GM19193 (cell line): ENCODE measurements around the gene STAP2.
A peak's percentile ranks its signal among the peaks of the same experiment; 100 is the strongest.

Source experiments
- POLR2A ChIP-seq: IDR thresholded peaks from 4 replicates; pipeline ENCODE4 v1.6.1; 2011; ENCODE audit not compliant: insufficient read depth, insufficient read length; ENCODE audit errors: extremely low read depth

Gene STAP2

GRCh38 chr19:4352701-4353121, 14.1 kb upstream of the STAP2 start:
- no peak for TF ChIP-seq POLR2A

DNA sequence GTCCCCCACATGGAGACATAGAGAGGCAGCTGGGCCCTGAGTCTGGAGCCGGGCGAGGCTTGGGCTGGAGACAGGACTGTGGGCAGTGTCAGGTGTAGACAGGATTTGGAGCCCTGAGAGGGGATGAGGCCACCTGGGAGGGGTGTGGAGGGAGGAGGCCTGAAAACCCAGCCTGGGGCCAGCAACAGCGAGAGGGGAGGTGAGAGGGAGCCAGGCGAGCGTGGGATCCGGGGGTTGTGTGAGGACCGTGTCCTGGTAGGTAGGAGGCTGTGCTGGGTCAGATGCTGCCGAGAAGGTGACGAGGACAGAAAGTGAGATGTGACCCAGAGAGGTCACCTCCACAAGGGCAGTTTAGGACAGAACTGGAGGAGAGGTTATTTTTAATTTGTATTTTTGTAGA, 12.1 kb upstream of the STAP2 start:
- TF ChIP-seq POLR2A = no peak

DNA sequence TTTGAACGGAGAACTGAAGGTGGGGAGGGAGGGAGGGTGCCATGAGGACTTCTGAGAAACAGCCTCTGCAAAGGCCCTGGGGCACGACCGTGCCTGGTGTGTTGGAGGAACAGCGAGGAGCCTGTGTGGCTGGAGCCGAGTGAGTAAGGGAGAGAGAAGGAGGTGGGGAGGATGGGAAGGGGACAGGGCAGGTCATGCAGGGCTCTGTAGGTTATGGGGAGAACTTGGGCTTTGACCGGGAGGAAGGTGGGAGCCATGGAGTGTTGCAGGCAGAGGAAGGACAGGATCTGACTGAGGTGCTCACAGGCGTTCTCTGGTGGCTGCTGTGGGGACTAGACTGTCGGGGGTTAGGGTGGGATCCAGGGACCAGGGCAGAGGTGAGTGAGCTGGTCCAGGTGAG, 11.5 kb upstream of the STAP2 start:
- TF ChIP-seq POLR2A = no peak

DNA sequence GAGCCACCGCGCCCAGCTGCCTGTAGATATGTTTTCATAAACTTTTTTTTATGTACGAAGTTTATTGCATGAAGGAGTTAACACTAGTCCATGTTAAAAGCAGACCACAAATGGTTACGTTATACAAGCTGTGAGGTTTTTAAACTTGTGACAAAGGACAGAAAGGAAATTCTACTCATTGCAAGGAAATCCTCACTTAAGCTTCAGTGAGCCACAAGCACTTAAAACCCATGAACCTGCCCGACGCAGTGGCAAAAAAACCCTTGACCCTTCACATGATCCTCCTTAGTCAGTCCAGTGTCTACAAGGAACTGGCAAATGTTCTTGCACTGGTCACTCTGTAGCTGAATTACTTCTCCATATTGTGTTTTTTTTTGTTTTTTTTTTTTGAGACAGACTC, 8.9 kb upstream of the STAP2 start:
- no peak for TF ChIP-seq POLR2A

GRCh38 chr19:4346020-4346383, 7.4 kb upstream of the STAP2 start:
- no peak for TF ChIP-seq POLR2A

- TF ChIP-seq POLR2A = no peak
Observed at GRCh38 chr19:4345342-4346019, 6.9 kb upstream of the STAP2 start.

- TF ChIP-seq POLR2A = peak; percentile 41
Observed at GRCh38 chr19:4343370-4344307, 5.0 kb upstream of the STAP2 start, which contains the start of gene MPND. Gene MPND, plus strand, starts transcription at chr19:4343562. Its CDS starts 32 bp downstream, at chr19:4343594.

GRCh38 chr19:4342615-4343369, 4.2 kb upstream of the STAP2 start:
- peak; percentile 91 for TF ChIP-seq POLR2A

GRCh38 chr19:4342314-4342614, 3.6 kb upstream of the STAP2 start:
- no peak for TF ChIP-seq POLR2A

GRCh38 chr19:4337906-4338440, 654 bp downstream of the STAP2 start:
- TF ChIP-seq POLR2A = no peak

- TF ChIP-seq POLR2A = no peak
Observed at GRCh38 chr19:4334929-4335570, 3.6 kb downstream of the STAP2 start.

GRCh38 chr19:4329858-4330257, 8.8 kb downstream of the STAP2 start:
- no peak for TF ChIP-seq POLR2A

DNA sequence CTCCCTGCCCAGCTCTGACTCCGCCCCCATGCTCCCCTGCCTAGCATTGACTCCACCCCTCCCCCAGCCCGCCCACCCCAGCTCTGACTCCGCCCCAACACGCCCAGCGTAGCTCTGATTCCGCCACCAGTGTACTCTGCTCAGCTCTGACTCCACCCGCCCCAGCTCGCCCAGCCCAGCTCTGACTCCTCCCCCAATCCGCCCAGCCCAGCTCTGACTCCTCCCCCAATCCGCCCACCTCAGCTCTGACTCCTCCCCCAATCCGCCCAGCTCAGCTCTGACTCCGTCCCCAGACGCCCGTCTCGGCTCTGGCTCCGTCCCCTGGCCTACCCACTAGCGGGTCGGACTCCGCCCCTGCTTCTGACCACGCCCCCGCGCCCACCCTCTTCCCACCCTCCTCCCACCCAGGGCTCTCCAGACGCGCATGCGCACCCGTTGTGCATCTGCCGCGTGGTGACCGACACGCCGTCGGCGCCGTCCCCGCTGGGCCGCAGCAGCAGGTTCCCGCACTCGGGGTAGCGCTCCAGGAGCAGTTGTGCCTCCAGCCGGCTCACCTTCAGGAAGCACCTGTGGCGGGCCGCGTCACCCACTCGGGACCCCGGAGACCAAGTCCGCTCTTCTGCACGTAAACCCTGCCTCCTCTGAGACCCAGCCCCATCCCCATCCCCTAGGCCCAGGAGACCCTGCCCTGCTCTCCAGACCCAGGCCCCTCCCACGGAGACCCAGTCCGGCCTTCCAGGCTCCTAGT, 10.2 kb downstream of the STAP2 start:
- peak; percentile 81 for TF ChIP-seq POLR2A

- no peak for TF ChIP-seq POLR2A
Observed at GRCh38 chr19:4327877-4328242, 10.8 kb downstream of the STAP2 start.
